Kasumi-1 (cell line): ENCODE measurements around the gene TRAPPC2L.
"Not testable (repeated sequence)": the region's sequence is repeated elsewhere in the genome, so short reads cannot be mapped to it uniquely, and the experiment has no call there.

ENCODE experiments used
- DNase-seq, 2 experiments: peaks; one replicate each; lab custom pipeline; 2025; lab: John Stamatoyannopoulos, UW

TRAPPC2L gene

GRCh38 chr16:88878356-88878755, 21.4 kb downstream of the TRAPPC2L start:
- DNase-seq: no peak

- no peak for DNase-seq
Observed at GRCh38 chr16:88878967-88879787, 22.2 kb downstream of the TRAPPC2L start.

- DNase-seq: no peak
Observed at GRCh38 chr16:88879788-88880055, 22.8 kb downstream of the TRAPPC2L start.

- DNase-seq: no peak
Observed at GRCh38 chr16:88880226-88881006, 23.5 kb downstream of the TRAPPC2L start.

- DNase-seq: no peak
Observed at GRCh38 chr16:88881007-88881615, 24.2 kb downstream of the TRAPPC2L start.

- DNase-seq: no peak
Observed at GRCh38 chr16:88881675-88882357, 24.9 kb downstream of the TRAPPC2L start.

GRCh38 chr16:88882358-88883030, 25.6 kb downstream of the TRAPPC2L start:
- DNase-seq: no peak

- no peak for DNase-seq
Observed at GRCh38 chr16:88883117-88883895, 26.4 kb downstream of the TRAPPC2L start.

GRCh38 chr16:88883946-88884345, 27.0 kb downstream of the TRAPPC2L start:
- DNase-seq: no peak

GRCh38 chr16:88884569-88885271, 27.8 kb downstream of the TRAPPC2L start:
- DNase-seq: no peak

GRCh38 chr16:88885693-88886280, 28.9 kb downstream of the TRAPPC2L start:
- DNase-seq: no peak

- no peak for DNase-seq
Observed at GRCh38 chr16:88886420-88886844, 29.5 kb downstream of the TRAPPC2L start.

- no peak for DNase-seq
Observed at GRCh38 chr16:88886845-88887521, 30.1 kb downstream of the TRAPPC2L start.

GRCh38 chr16:88888057-88888456, 31.1 kb downstream of the TRAPPC2L start:
- no peak for DNase-seq

GRCh38 chr16:88888461-88889387, 31.8 kb downstream of the TRAPPC2L start:
- no peak for DNase-seq

- not testable (repeated sequence) for DNase-seq
Observed at GRCh38 chr16:88889702-88890352, 32.9 kb downstream of the TRAPPC2L start.

- DNase-seq: no peak
Observed at GRCh38 chr16:88891083-88891482, 34.2 kb downstream of the TRAPPC2L start.

GRCh38 chr16:88892065-88892464, 35.1 kb downstream of the TRAPPC2L start:
- DNase-seq: no peak
